HFFc6 (cell line): ENCODE data around the gene PANX3. TPM values are rescaled to one million over a fixed set of nuclear protein-coding genes. Genes with fewer than 3 reads are reported as not detected.
A peak's percentile ranks its signal among the peaks of the same experiment; 100 is the strongest.

ENCODE experiments used
- DNase-seq: peaks from one replicate; pipeline ENCODE4 v3.0.0-alpha.2; 2018
- H3K27ac Mint-ChIP-seq: 2 replicates; pipeline ENCODE4 v1.8.0; 2020; ENCODE audit warnings: mild to moderate bottlenecking, mixed read lengths
- H3K27me3 Mint-ChIP-seq: 2 replicates; pipeline ENCODE4 v1.8.0; 2021; ENCODE audit warnings: mild to moderate bottlenecking, moderate library complexity, mixed read lengths; ENCODE audit not compliant: insufficient read depth
- H3K36me3 Mint-ChIP-seq: 2 replicates; pipeline ENCODE4 v1.8.0; 2021; ENCODE audit warnings: low read depth, mixed read lengths
- H3K4me1 Mint-ChIP-seq: 2 replicates; pipeline ENCODE4 v1.8.0; 2020; ENCODE audit warnings: low read depth, mixed read lengths
- H3K4me3 Mint-ChIP-seq: 2 replicates; pipeline ENCODE4 v1.8.0; 2020; ENCODE audit warnings: mild to moderate bottlenecking, moderate library complexity, mixed read lengths
- H3K9me3 Mint-ChIP-seq: 2 replicates; pipeline ENCODE4 v1.8.0; 2020; ENCODE audit warnings: mild to moderate bottlenecking, mixed read lengths
- CTCF ChIP-seq: fragments of 200-600 bp; sonication (generic); IDR thresholded peaks from 2 replicates; pipeline ENCODE4 v1.5.0; 2021; ENCODE audit warnings: antibody characterized with exemption, mild to moderate bottlenecking
- total RNA-seq, 6 experiments: library from RNA; stranded (reverse); fragmentation: NEBNext Ultra II Directional; extraction: Animal tissue kit (Norgen Biotek cat#: 25700); gene quantifications; 2 replicates in 1 of 6; 3 replicates in 5 of 6; pipeline ENCODE4 v1.2.3, GENCODE V29; 2021

Gene PANX3
- total RNA-seq, 6 experiments from 2014 or later = not detected

- DNase-seq = no peak
- Mint-ChIP-seq H3K9me3 (no peaks in the 10 kb centered on the region), H3K27me3 (peaks cover 1% of the 10 kb centered on the region), H3K27ac (no peak overlapping the region), H3K36me3 (no peaks in the 10 kb centered on the region), H3K4me1 (no peaks in the 10 kb centered on the region), H3K4me3 (no peak overlapping the region)
- no peak for TF ChIP-seq CTCF
Observed at GRCh38 chr11:124658986-124659385, 47.8 kb downstream of the PANX3 start.

GRCh38 chr11:124661553-124661952, 50.3 kb downstream of the PANX3 start:
- H3K4me1 Mint-ChIP-seq = no peaks in the 10 kb centered on the region
- no peak overlapping the region for H3K4me3 Mint-ChIP-seq
- DNase-seq = no peak
- no peak for TF ChIP-seq CTCF
- H3K36me3 Mint-ChIP-seq = no peaks in the 10 kb centered on the region
- no peaks in the 10 kb centered on the region for H3K9me3 Mint-ChIP-seq
- H3K27ac Mint-ChIP-seq = no peak overlapping the region
- H3K27me3 Mint-ChIP-seq = peaks cover 1% of the 10 kb centered on the region

- Mint-ChIP-seq H3K4me1 (no peaks in the 10 kb centered on the region), H3K36me3 (no peaks in the 10 kb centered on the region), H3K27ac (no peak overlapping the region), H3K9me3 (no peaks in the 10 kb centered on the region), H3K27me3 (peaks cover 1% of the 10 kb centered on the region), H3K4me3 (no peak overlapping the region)
- no peak for TF ChIP-seq CTCF
- no peak for DNase-seq
Observed at GRCh38 chr11:124662106-124662505, 50.9 kb downstream of the PANX3 start.

GRCh38 chr11:124663861-124664260, 52.6 kb downstream of the PANX3 start:
- no peak for DNase-seq
- Mint-ChIP-seq H3K9me3 (no peaks in the 10 kb centered on the region), H3K4me1 (no peaks in the 10 kb centered on the region), H3K36me3 (no peaks in the 10 kb centered on the region), H3K4me3 (no peak overlapping the region), H3K27me3 (peaks cover 1% of the 10 kb centered on the region), H3K27ac (no peak overlapping the region)
- no peak for TF ChIP-seq CTCF

GRCh38 chr11:124667601-124668000, 56.4 kb downstream of the PANX3 start:
- Mint-ChIP-seq H3K4me3 (no peak overlapping the region), H3K36me3 (no peaks in the 10 kb centered on the region), H3K4me1 (peaks cover 6% of the 10 kb centered on the region), H3K27ac (no peak overlapping the region), H3K27me3 (no peaks in the 10 kb centered on the region; the same call in 1 of the 2 replicates), H3K9me3 (no peaks in the 10 kb centered on the region)
- no peak for TF ChIP-seq CTCF
- DNase-seq = no peak

GRCh38 chr11:124669193-124669592, 58.0 kb downstream of the PANX3 start:
- no peaks in the 10 kb centered on the region; the same call in 1 of the 2 replicates for H3K36me3 Mint-ChIP-seq
- peak; percentile 89 for TF ChIP-seq CTCF
- no peaks in the 10 kb centered on the region for H3K9me3 Mint-ChIP-seq
- peaks cover 14% of the 10 kb centered on the region for H3K4me1 Mint-ChIP-seq
- peaks cover 4% of the 10 kb centered on the region; the same call in 1 of the 2 replicates for H3K27me3 Mint-ChIP-seq
- peak; percentile 25 for DNase-seq
- H3K4me3 Mint-ChIP-seq = no peak overlapping the region
- H3K27ac Mint-ChIP-seq = no peak overlapping the region
